ENCODE measurements around the gene GADL1. TPM values are rescaled to one million over a fixed set of nuclear protein-coding genes. Genes with fewer than 3 reads are reported as not detected.

GADL1 gene
- total and polyA plus RNA-seq, 7 donors, result 0.89 to 5.6 (median 1.5) TPM

- no peak for ATAC-seq
These were observed 25.1 kb upstream of the GADL1 start for GRCh38 chr3:30919564-30919963.

GRCh38 chr3:30918761-30919160 is 24.3 kb upstream of the GADL1 start:
- intact Hi-C loops (cut with DNase I), result no loop called here
- no peak overlapping the region for H3K27ac ChIP-seq
- WGBS, 3 donors, result 79 to 100% (median 87%) methylated on average over 1 of the region's 1 CpG
- H3K4me1 ChIP-seq, result peaks cover 6% of the 10 kb centered on the region
- no peaks in the 10 kb centered on the region for H3K9me3 ChIP-seq
- no peaks in the 10 kb centered on the region for H3K27me3 ChIP-seq (ENCODE audit: insufficient read depth in 3 of 3, low read length in 2 of 3)
- H3K36me3 ChIP-seq (ENCODE audit: insufficient read depth in 1 of 2, low read depth in 1 of 2), result no peaks in the 10 kb centered on the region
- no peak overlapping the region for H3K4me3 ChIP-seq
- DNase-seq (no peak), ATAC-seq (no peak)
- TF ChIP-seq CTCF (IDR thresholded peaks at IDR 0.05), result no peak

More at GRCh38 chr3:30919564-30919963, 25.1 kb upstream of the GADL1 start:
- intact Hi-C loops (cut with DNase I), result no loop called here
- 65 to 86% (median 72%) methylated on average over 6 of the region's 6 CpGs for WGBS, 3 donors
- Histone ChIP-seq H3K9me3 (no peaks in the 10 kb centered on the region), H3K36me3 (ENCODE audit: insufficient read depth in 1 of 2, low read depth in 1 of 2) (no peaks in the 10 kb centered on the region), H3K27ac (no peak overlapping the region), H3K4me3 (no peak overlapping the region), H3K4me1 (peaks cover 6% of the 10 kb centered on the region), H3K27me3 (ENCODE audit: insufficient read depth in 3 of 3, low read length in 2 of 3) (no peaks in the 10 kb centered on the region)
- no peak for DNase-seq
- no peak for TF ChIP-seq CTCF (IDR thresholded peaks at IDR 0.05)

- TF ChIP-seq CTCF (IDR thresholded peaks at IDR 0.05), result no peak
- H3K27me3 ChIP-seq (ENCODE audit: insufficient read depth in 3 of 3, low read length in 2 of 3), result no peaks in the 10 kb centered on the region
- peaks cover 6% of the 10 kb centered on the region for H3K4me1 ChIP-seq
- H3K36me3 ChIP-seq (ENCODE audit: insufficient read depth in 1 of 2, low read depth in 1 of 2), result no peaks in the 10 kb centered on the region
- intact Hi-C loops (cut with DNase I), result no loop called here
- ATAC-seq (no peak), DNase-seq (no peak)
- H3K9me3 ChIP-seq, result no peaks in the 10 kb centered on the region
- H3K27ac ChIP-seq, result no peak overlapping the region
- no peak overlapping the region for H3K4me3 ChIP-seq
These were observed 21.3 kb upstream of the GADL1 start for GRCh38 chr3:30915782-30916181.

- DNase-seq (no peak), ATAC-seq (no peak)
- TF ChIP-seq CTCF (IDR thresholded peaks at IDR 0.05), result no peak
- Histone ChIP-seq H3K9me3 (no peaks in the 10 kb centered on the region), H3K27me3 (ENCODE audit: insufficient read depth in 3 of 3, low read length in 2 of 3) (no peaks in the 10 kb centered on the region), H3K4me3 (no peak overlapping the region), H3K27ac (no peak overlapping the region), H3K36me3 (ENCODE audit: insufficient read depth in 1 of 2, low read depth in 1 of 2) (no peaks in the 10 kb centered on the region), H3K4me1 (peaks cover 6% of the 10 kb centered on the region)
- intact Hi-C loops (cut with DNase I), result no loop called here
- 93 to 94% (median 94%) methylated on average over 4 of the region's 4 CpGs for WGBS, 3 donors
These were observed 20.2 kb upstream of the GADL1 start for GRCh38 chr3:30914696-30915095.

- Histone ChIP-seq H3K27ac (no peak overlapping the region), H3K9me3 (no peaks in the 10 kb centered on the region), H3K36me3 (ENCODE audit: insufficient read depth in 1 of 2, low read depth in 1 of 2) (no peaks in the 10 kb centered on the region), H3K27me3 (ENCODE audit: insufficient read depth in 3 of 3, low read length in 2 of 3) (no peaks in the 10 kb centered on the region), H3K4me3 (no peak overlapping the region), H3K4me1 (no peaks in the 10 kb centered on the region)
- no peak for TF ChIP-seq CTCF (IDR thresholded peaks at IDR 0.05)
- intact Hi-C loops (cut with DNase I), result no loop called here
- WGBS, 3 donors, result 76 to 83% (median 83%) methylated on average over 4 of the region's 4 CpGs
- no peak for ATAC-seq
- no peak for DNase-seq
These were observed 18.7 kb upstream of the GADL1 start for GRCh38 chr3:30913176-30913575.
